GM12878 (cell line): ENCODE results near the gene TLR1. TPM values are rescaled to one million over a fixed set of nuclear protein-coding genes. Genes with fewer than 3 reads are reported as not detected.

Experiments used
- ATAC-seq: fragments of 200-7000 bp; cut with Tn5 transposase; 3 replicates; pipeline ENCODE4 v1.9.1; 2020; ENCODE audit warnings: mild to moderate bottlenecking, moderate library complexity
- BruUV-seq: library from RNA; stranded (reverse); fragments of 400-500 nt; replicated peaks from 2 replicates; lab custom pipeline; 2021; lab: Mats Ljungman, UMichigan
- CTCF ChIA-PET: fragments of 300-600 bp; sonication (Branson Sonifier 250); formaldehyde crosslinking; extraction: SDS; loops from one replicate; lab custom pipeline; 2021; ENCODE audit warnings: inconsistent platforms; lab: Yijun Ruan, JAX
- POLR2A ChIA-PET: fragments of 350-600 bp; formaldehyde crosslinking; extraction: SDS; loops from one replicate; lab custom pipeline; 2021; ENCODE audit warnings: inconsistent platforms; lab: Charles Lee
- RAD21 ChIA-PET: fragments of 300-600 bp; sonication (Branson Sonifier 250); formaldehyde crosslinking; loops from one replicate; lab custom pipeline; 2023; ENCODE audit warnings: antibody characterized with exemption; ENCODE audit not compliant: unreplicated experiment; lab: Charles Lee
- SMC1A ChIA-PET: fragments of 300-600 bp; sonication (Branson Sonifier 250); formaldehyde crosslinking; loops from one replicate; lab custom pipeline; 2023; ENCODE audit not compliant: unreplicated experiment, uncharacterized antibody; lab: Charles Lee
- DNase-seq: peaks from one replicate; pipeline ENCODE4 v3.0.0-alpha.2; 2011; ENCODE audit warnings: low read depth, low spot score
- FAIRE-seq: peaks from 3 replicates; lab custom pipeline; 2011; peaks lifted over from hg19 to GRCh38; lab: Jason Lieb, UNC
- H2AFZ ChIP-seq: 2 replicates; pipeline ENCODE4 v1.6.0; 2011; ENCODE audit warnings: low read depth, low read length, control low read depth; ENCODE audit not compliant: control insufficient read depth
- H3K27ac ChIP-seq: 2 replicates; pipeline ENCODE4 v1.5.1; 2011; ENCODE audit warnings: control low read depth; ENCODE audit not compliant: control insufficient read depth, insufficient read depth
- H3K27me3 ChIP-seq, 2 experiments: replicated peaks in 1 of 2; 2 replicates each; pipeline versions ENCODE4 v1.6.0 to v1.6.1; 2011; ENCODE audit warnings: low read length in 1 of 2; ENCODE audit not compliant: control insufficient read depth in 2 of 2, insufficient read depth in 2 of 2
- H3K36me3 ChIP-seq, 2 experiments: 2 replicates each; pipeline ENCODE4 v1.5.1; 2011; ENCODE audit warnings: low read length in 1 of 2; ENCODE audit not compliant: control insufficient read depth in 2 of 2, insufficient read depth in 2 of 2
- H3K4me1 ChIP-seq: 2 replicates; pipeline ENCODE4 v1.6.1; 2011; ENCODE audit warnings: mild to moderate bottlenecking, low read length, moderate library complexity, mixed read lengths; ENCODE audit not compliant: control insufficient read depth, insufficient read depth
- H3K4me2 ChIP-seq: 2 replicates; pipeline ENCODE4 v1.6.0; 2011; ENCODE audit warnings: control low read depth; ENCODE audit not compliant: control insufficient read depth, insufficient read depth
- H3K4me3 ChIP-seq: fragments of 200-600 bp; sonication (generic); 2 replicates; pipeline ENCODE4 v1.5.1; 2016
- H3K79me2 ChIP-seq: 2 replicates; pipeline ENCODE4 v1.6.0; 2011; ENCODE audit warnings: low read length; ENCODE audit not compliant: control insufficient read depth, insufficient read depth
- H3K9ac ChIP-seq: 2 replicates; pipeline ENCODE4 v1.8.0; 2011; ENCODE audit warnings: low read length, control low read depth, mixed read lengths; ENCODE audit not compliant: control insufficient read depth, insufficient read depth
- H3K9me3 ChIP-seq: replicated peaks from 3 replicates; pipeline ENCODE4 v1.5.1; 2011; ENCODE audit warnings: mild to moderate bottlenecking, low read length; ENCODE audit not compliant: control insufficient read depth, insufficient read depth
- H4K20me1 ChIP-seq: 2 replicates; pipeline ENCODE4 v1.6.0; 2011; ENCODE audit not compliant: control insufficient read depth, insufficient read depth
- BMI1 ChIP-seq: fragments of 450-650 bp; IDR thresholded peaks from 2 replicates; pipeline ENCODE4 v1.6.1; 2016; ENCODE audit warnings: mild to moderate bottlenecking, moderate library complexity, borderline replicate concordance
- BRCA1 ChIP-seq: IDR thresholded peaks from 2 replicates; pipeline ENCODE4 v1.6.1; 2011; ENCODE audit warnings: low read depth, low read length, improper control_type of control experiment
- CBX3 ChIP-seq: fragments of 200-600 bp; sonication (generic); IDR thresholded peaks from 2 replicates; pipeline ENCODE4 v1.6.1; 2016; ENCODE audit warnings: low read depth, borderline replicate concordance
- CBX5 ChIP-seq: sonication (generic); IDR thresholded peaks from 2 replicates; pipeline ENCODE4 v1.6.1; 2016; ENCODE audit warnings: low read depth, moderate library complexity, mild to moderate bottlenecking, inconsistent platforms
- CTCF ChIP-seq, 3 experiments: IDR thresholded peaks in 2 of 3; conservative IDR thresholded peaks in 1 of 3; 2 replicates each; pipeline ENCODE4 v1.5.1; 2011; ENCODE audit warnings: low read depth in 3 of 3, low read length in 3 of 3, mild to moderate bottlenecking in 3 of 3, control low read depth in 2 of 3, moderate library complexity in 2 of 3, inconsistent platforms in 1 of 3, mixed read lengths in 1 of 3; ENCODE audit not compliant: control insufficient read depth in 2 of 3, insufficient read depth in 1 of 3; ENCODE audit errors: extremely low read depth in 1 of 3
- EED ChIP-seq: sonication (generic); IDR thresholded peaks from 2 replicates; pipeline ENCODE4 v1.6.1; 2016; ENCODE audit warnings: antibody characterized with exemption, low read depth
- KAT2A ChIP-seq: conservative IDR thresholded peaks from 2 replicates; pipeline ENCODE4 v1.6.1; 2011; ENCODE audit warnings: low read depth, low read length; ENCODE audit not compliant: control insufficient read depth
- NFYB ChIP-seq: IDR thresholded peaks from 2 replicates; pipeline ENCODE4 v1.6.1; 2011; ENCODE audit warnings: low read depth, mild to moderate bottlenecking, low read length, improper control_type of control experiment, moderate library complexity; ENCODE audit not compliant: insufficient read depth
- NR2C2 ChIP-seq: IDR thresholded peaks from 2 replicates; pipeline ENCODE4 v1.6.1; 2011; ENCODE audit warnings: borderline replicate concordance, low read depth; ENCODE audit not compliant: control insufficient read depth, insufficient read length
- PAX8 ChIP-seq: fragments of 450-650 bp; IDR thresholded peaks from 2 replicates; pipeline ENCODE4 v1.6.1; 2017; ENCODE audit warnings: mild to moderate bottlenecking, moderate library complexity
- TARDBP ChIP-seq: IDR thresholded peaks from 2 replicates; pipeline ENCODE4 v1.6.1; 2016; ENCODE audit warnings: borderline replicate concordance
- ZNF274 ChIP-seq: IDR thresholded peaks from one replicate; pipeline ENCODE4 v1.8.0; 2011; ENCODE audit not compliant: insufficient read length, insufficient read depth
- WGBS: methylation state at CpG from one replicate; pipeline ENCODE4 v1.1.6; 2016; ENCODE audit warnings: low lambda C conversion rate; ENCODE audit not compliant: insufficient replicate concordance, insufficient coverage; ENCODE audit errors: missing lambda C conversion rate; 5-methylcytosine and 5-hydroxymethylcytosine counted together
- in situ Hi-C: fragments of 300-500 bp; cut with MboI; formaldehyde crosslinking; loops from 9 replicates; pipeline ENCODE4 v1.14.3; 2018; ENCODE audit warnings: mixed read lengths
- intact Hi-C: fragments of 100-400 bp; cut with micrococcal nuclease; formaldehyde crosslinking; loops from one replicate; pipeline ENCODE4 v1.14.2; 2022; ENCODE audit not compliant: unreplicated experiment
- polyA plus RNA-seq, 11 experiments: library from polyadenylated mRNA; depleted of rRNA in 4 of 11; unstranded in 6 of 11; stranded (reverse) in 5 of 11; fragments of >200 nt; fragmentation: Nextera tagmentation in 4 of 11; fragmentation: Illumina TruSeq in 1 of 11; extraction: Ambion mirVana in 4 of 11; extraction: Trizol in 1 of 11; gene quantifications; 1 replicate in 1 of 11; 2 replicates in 10 of 11; pipeline versions ENCODE4 v1.2.1 to v1.2.3, GENCODE V29; 2011 to 2016; ENCODE audit warnings: inconsistent platforms in 2 of 11, missing spikeins in 2 of 11, low read depth in 1 of 11
- total RNA-seq, 4 experiments: library from RNA; depleted of rRNA in 3 of 4; stranded (reverse); fragments of >200 nt in 3 of 4; fragmentation: Illumina TruSeq in 1 of 4; extraction: Trizol in 1 of 4; gene quantifications; 2 replicates each; pipeline versions ENCODE4 v1.2.1 to v1.2.3, GENCODE V29; 2013 to 2021

Gene TLR1
- total and polyA plus RNA-seq, 10 of the 15 experiments (the other 5 are each of a cell fraction or from before 2014, with no cell fraction given) = 9.3 to 57.1 (median 20.4) TPM

- BruUV-seq = no TSS peak
- CTCF ChIA-PET = interaction anchor here (0.9 to 2.4 kb wide), 6 partner anchors 10 to 75 kb away, joined by 3 to 6 read pairs (median 4); no protein-coding TSS in a partner anchor
- Histone ChIP-seq H3K27ac (no peak overlapping the region), H3K9me3 (peaks cover 28% of the 10 kb centered on the region), H3K27me3 (no peaks in the 10 kb centered on the region), H2AFZ (no peak overlapping the region), H4K20me1 (no peaks in the 10 kb centered on the region), H3K4me1 (no peaks in the 10 kb centered on the region), H3K79me2 (peaks cover 28% of the 10 kb centered on the region), H3K4me3 (no peak overlapping the region), H3K4me2 (no peak overlapping the region)
- WGBS = 100% methylated on average over 4 of the region's 4 CpGs
- no peak for FAIRE-seq
- intact Hi-C loops = no loop called here
- POLR2A ChIA-PET = interaction anchor here (0.7 to 1.6 kb wide), 3 partner anchors 10 to 208 kb away, joined by 3 to 10 read pairs (median 5); no protein-coding TSS in a partner anchor
- no peak for ATAC-seq
- no peak for TF ChIP-seq CTCF (IDR thresholded peaks at IDR 0.05 in 2 of 3, conservative IDR thresholded peaks at IDR 0.05 in 1 of 3; ENCODE audit: control insufficient read depth in 2 of 3, extremely low read depth in 1 of 3, insufficient read depth in 1 of 3, low read depth in 3 of 3, low read length in 3 of 3)
- no peak for TF ChIP-seq EED
- no peak for TF ChIP-seq NFYB
- TF ChIP-seq PAX8 = no peak
- TF ChIP-seq BMI1 = no peak
- peak; percentile 96 for TF ChIP-seq CBX5
- TF ChIP-seq BRCA1 = no peak
- no peak for TF ChIP-seq NR2C2
- TF ChIP-seq ZNF274 = no peak
- 0 out of 2 replicates have a peak, but pooled peaks have one; percentile 59 for TF ChIP-seq CBX3
- TF ChIP-seq TARDBP = no peak
- TF ChIP-seq KAT2A = no peak
- TF ChIP-seq, all 136 proteins: peak for 2
- H3K9ac ChIP-seq = no peak overlapping the region
- DNase-seq = no peak
- H3K36me3 ChIP-seq = peaks cover 0 to 2% of the 10 kb centered on the region in 2 experiments; a peak in 3 of 4 replicates
- SMC1A ChIA-PET = interaction anchor here (1.1 to 3.1 kb wide), 4 partner anchors 12 to 31 kb away, joined by 4 to 26 read pairs (median 5); no protein-coding TSS in a partner anchor
- in situ Hi-C loops = no loop called here
- RAD21 ChIA-PET = interaction anchor here (0.7 to 0.8 kb wide), 2 partner anchors 17 to 73 kb away, joined by 3 read pairs; no protein-coding TSS in a partner anchor
Observed at GRCh38 chr4:38834570-38834969, 30.0 kb upstream of the TLR1 start.
